IMR-90 (cell line): ENCODE data around the gene MACROD1.

Experiments
- FOS ChIP-seq: fragments of 150-350 bp; IDR thresholded peaks from 2 replicates; pipeline ENCODE4 v1.6.1; 2016; ENCODE audit warnings: low read depth, low read length
- MXI1 ChIP-seq: IDR thresholded peaks from 2 replicates; pipeline ENCODE4 v1.6.1; 2012; ENCODE audit warnings: low read depth, mild to moderate bottlenecking, low read length, moderate library complexity, borderline replicate concordance
- POLR2A ChIP-seq: IDR thresholded peaks from 2 replicates; pipeline ENCODE4 v1.6.1; 2012; ENCODE audit warnings: mild to moderate bottlenecking, low read depth, low read length
- RCOR1 ChIP-seq: IDR thresholded peaks from 2 replicates; pipeline ENCODE4 v1.6.1; 2012; ENCODE audit warnings: mild to moderate bottlenecking, low read length, improper control_type of control experiment; ENCODE audit not compliant: insufficient replicate concordance
- TF ChIP-seq, protein P1 (sequence below): conservative IDR thresholded peaks from 2 replicates; pipeline ENCODE4 v1.5.1; 2012; ENCODE audit warnings: mild to moderate bottlenecking, low read depth, low read length, improper control_type of control experiment

GRCh38 chr11:64132191-64132771 is 33.6 kb downstream of the MACROD1 start:
- TF ChIP-seq FOS = no peak
- no peak for TF ChIP-seq POLR2A
- TF ChIP-seq, protein P1, sequence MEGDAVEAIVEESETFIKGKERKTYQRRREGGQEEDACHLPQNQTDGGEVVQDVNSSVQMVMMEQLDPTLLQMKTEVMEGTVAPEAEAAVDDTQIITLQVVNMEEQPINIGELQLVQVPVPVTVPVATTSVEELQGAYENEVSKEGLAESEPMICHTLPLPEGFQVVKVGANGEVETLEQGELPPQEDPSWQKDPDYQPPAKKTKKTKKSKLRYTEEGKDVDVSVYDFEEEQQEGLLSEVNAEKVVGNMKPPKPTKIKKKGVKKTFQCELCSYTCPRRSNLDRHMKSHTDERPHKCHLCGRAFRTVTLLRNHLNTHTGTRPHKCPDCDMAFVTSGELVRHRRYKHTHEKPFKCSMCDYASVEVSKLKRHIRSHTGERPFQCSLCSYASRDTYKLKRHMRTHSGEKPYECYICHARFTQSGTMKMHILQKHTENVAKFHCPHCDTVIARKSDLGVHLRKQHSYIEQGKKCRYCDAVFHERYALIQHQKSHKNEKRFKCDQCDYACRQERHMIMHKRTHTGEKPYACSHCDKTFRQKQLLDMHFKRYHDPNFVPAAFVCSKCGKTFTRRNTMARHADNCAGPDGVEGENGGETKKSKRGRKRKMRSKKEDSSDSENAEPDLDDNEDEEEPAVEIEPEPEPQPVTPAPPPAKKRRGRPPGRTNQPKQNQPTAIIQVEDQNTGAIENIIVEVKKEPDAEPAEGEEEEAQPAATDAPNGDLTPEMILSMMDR = no peak
- TF ChIP-seq RCOR1 = no peak
- no peak for TF ChIP-seq MXI1
